ENCODE measurements around the gene TGFB3.

The TGFB3 gene

DNA sequence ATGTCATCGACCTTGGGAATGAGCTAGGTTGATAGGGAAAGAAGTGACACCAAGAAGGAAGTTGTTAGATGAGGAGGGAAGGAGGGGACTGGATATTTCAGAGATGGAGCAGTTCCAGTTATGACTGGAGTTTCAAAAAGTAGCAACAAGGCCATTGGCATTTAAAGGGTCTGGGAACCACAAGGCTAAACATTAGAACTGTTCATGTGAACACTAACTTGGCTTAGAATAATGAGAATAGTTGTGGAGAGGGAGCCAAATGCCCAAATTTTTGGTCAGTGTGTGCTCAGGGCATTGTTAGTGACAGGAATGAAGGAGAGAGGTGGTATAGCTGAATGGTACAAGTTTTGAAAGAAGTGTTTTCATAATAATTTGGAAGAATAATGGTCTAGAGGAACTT, 20.6 kb upstream of the TGFB3 start:
- TF ChIP-seq, protein P1, sequence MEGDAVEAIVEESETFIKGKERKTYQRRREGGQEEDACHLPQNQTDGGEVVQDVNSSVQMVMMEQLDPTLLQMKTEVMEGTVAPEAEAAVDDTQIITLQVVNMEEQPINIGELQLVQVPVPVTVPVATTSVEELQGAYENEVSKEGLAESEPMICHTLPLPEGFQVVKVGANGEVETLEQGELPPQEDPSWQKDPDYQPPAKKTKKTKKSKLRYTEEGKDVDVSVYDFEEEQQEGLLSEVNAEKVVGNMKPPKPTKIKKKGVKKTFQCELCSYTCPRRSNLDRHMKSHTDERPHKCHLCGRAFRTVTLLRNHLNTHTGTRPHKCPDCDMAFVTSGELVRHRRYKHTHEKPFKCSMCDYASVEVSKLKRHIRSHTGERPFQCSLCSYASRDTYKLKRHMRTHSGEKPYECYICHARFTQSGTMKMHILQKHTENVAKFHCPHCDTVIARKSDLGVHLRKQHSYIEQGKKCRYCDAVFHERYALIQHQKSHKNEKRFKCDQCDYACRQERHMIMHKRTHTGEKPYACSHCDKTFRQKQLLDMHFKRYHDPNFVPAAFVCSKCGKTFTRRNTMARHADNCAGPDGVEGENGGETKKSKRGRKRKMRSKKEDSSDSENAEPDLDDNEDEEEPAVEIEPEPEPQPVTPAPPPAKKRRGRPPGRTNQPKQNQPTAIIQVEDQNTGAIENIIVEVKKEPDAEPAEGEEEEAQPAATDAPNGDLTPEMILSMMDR (IDR thresholded peaks at IDR 0.05; ENCODE audit: low read depth, low read length) = no peak
- no peak for DNase-seq (ENCODE audit: low read depth, low spot score)
- no peak overlapping the region for H3K4me3 ChIP-seq (ENCODE audit: low read depth, low read length)
- in situ Hi-C loops (cut with HindIII; ENCODE audit: low sequenced_read_pairs) = no loop called here

DNA sequence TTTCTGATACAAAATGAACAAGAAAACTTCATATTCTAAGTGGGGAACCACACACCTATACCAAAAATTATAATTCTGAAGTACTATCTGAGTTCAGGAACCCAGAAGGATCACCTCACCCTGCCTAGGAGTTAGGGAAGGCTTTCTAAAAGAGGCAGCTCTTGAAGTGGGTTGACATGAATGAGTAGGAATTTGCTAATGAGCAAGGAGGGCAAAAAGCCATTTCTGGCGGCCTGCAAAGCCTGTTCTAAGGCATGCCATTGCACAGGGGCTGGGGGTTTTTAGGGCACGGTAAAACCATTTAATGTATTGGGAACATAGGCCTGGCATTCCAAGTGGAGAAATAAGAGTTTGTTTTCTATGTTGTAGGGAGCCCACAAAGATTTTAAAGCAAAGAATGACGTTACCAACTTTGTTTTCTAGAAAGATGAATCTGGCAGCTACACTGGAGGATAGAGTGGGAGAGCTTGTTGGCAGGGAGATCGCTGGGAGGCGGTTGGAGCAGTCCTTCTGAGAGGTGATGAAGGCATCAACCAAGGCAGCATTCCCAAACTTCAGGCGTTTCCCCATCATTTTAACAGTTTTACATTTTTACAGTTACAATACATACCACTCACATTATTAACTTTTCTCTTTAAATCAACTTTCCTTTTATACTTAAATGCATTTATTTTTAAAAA, 17.9 kb upstream of the TGFB3 start:
- in situ Hi-C loops (cut with HindIII; ENCODE audit: low sequenced_read_pairs) = no loop called here
- no peak for DNase-seq (ENCODE audit: low read depth, low spot score)
- no peak overlapping the region for H3K4me3 ChIP-seq (ENCODE audit: low read depth, low read length)
- TF ChIP-seq, protein P1 (IDR thresholded peaks at IDR 0.05; ENCODE audit: low read depth, low read length) = no peak

DNA sequence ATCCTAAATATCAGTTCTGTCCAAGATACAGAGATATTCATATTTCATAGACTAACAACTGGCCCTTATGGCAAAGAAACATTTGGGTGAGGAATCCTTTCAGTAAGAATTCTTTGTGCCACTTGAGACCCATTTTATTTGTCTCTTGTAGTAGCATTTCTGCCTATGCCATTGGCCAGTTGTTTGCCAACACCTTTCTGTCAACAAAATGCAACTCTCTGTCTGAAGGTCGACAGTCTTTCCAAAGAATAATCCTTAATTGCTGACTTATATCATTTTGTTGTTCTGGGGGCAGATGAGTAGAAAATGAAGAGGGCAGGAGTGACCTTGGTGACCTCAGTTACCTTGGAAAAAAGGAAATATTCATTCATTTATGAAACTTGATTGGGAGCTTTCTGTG, 14.7 kb upstream of the TGFB3 start:
- DNase-seq (ENCODE audit: low read depth, low spot score) = no peak
- no peak overlapping the region for H3K4me3 ChIP-seq (ENCODE audit: low read depth, low read length)
- TF ChIP-seq, protein P1 (IDR thresholded peaks at IDR 0.05; ENCODE audit: low read depth, low read length) = no peak
- in situ Hi-C loops (cut with HindIII; ENCODE audit: low sequenced_read_pairs) = no loop called here

DNA sequence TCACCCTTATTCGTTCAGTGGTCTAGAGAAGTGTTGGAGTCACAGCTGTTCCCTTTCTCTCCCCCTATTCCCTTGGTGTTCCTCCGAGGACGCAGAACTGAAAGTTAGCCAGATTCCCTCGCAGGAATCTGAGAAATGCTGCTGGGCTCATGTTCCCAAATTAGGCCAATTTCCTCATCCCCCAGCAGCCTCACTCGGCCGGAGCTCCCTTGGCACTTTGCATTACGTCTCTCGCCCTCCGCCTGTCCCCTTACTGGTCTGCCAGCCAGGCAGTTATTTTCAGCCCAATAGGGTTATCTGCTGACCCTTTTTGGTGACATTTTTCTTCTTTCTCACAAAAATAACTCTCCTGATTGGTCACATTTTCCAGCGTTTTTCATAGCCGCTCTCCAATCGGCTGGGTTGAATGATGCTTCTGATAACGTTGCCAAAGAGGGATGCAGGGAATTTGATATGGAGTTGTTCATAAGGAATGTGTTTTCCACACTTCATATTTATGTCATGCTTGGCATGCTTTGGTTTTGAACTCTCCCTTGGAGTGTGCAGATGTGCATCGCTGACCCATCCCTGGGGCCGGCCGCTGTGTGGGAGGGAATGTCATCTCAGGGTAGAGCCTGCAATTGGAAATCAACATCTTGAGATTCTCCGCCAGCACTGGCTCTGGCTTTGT, 13.7 kb upstream of the TGFB3 start:
- no peak for DNase-seq (ENCODE audit: low read depth, low spot score)
- TF ChIP-seq, protein P1 (IDR thresholded peaks at IDR 0.05; ENCODE audit: low read depth, low read length) = no peak
- in situ Hi-C loops (cut with HindIII; ENCODE audit: low sequenced_read_pairs) = no loop called here
- no peak overlapping the region for H3K4me3 ChIP-seq (ENCODE audit: low read depth, low read length)

DNA sequence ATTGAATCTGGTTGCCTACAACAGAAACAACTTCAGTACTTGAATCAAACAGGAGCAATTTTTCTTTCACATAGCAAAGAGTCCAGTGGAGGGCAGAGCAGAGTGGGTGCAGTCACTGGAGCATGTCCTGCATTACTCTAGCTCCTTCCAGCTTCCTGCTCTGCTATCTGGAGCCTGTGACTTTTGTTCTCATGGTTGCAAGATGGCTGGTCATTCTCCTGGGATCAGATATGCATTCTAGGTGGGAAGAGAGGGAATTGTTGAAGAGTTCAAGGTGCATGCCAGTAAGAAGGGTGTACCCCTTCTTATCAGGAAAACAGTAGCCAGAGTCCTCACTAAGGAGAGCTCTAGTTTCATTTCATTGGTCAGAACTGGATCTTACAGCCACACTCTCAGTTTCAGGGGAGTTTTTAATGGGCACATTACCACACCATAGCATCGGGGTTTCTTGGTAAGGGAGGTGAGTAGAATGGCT, 11.8 kb upstream of the TGFB3 start:
- TF ChIP-seq, protein P1 (IDR thresholded peaks at IDR 0.05; ENCODE audit: low read depth, low read length) = no peak
- DNase-seq (ENCODE audit: low read depth, low spot score) = no peak
- no peak overlapping the region for H3K4me3 ChIP-seq (ENCODE audit: low read depth, low read length)
- in situ Hi-C loops (cut with HindIII; ENCODE audit: low sequenced_read_pairs) = no loop called here

DNA sequence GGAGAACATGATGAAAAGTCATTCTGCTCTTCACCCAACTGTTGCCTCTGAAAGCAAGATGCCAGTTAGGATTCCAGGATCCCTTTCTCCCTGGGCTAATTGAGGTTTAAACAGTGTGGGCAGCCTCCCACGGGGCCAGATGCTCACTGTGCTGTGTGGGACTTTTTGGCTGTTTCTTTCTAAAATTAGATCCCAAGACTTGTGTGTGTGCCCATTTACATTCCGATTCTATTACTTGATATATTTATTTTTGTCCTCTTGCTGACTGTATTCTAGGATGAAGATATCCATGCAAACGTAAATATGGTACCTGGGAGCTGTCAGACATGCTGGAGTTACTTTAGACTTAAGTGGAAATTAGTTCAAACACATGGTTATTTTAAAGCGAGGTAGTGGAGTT, 10.0 kb upstream of the TGFB3 start:
- in situ Hi-C loops (cut with HindIII; ENCODE audit: low sequenced_read_pairs) = no loop called here
- no peak for DNase-seq (ENCODE audit: low read depth, low spot score)
- H3K4me3 ChIP-seq (ENCODE audit: low read depth, low read length) = no peak overlapping the region
- TF ChIP-seq, protein P1 (IDR thresholded peaks at IDR 0.05; ENCODE audit: low read depth, low read length) = no peak

All from astrocyte of the spinal cord (primary cell).